ENCODE results near the gene FAM221B.

DNA sequence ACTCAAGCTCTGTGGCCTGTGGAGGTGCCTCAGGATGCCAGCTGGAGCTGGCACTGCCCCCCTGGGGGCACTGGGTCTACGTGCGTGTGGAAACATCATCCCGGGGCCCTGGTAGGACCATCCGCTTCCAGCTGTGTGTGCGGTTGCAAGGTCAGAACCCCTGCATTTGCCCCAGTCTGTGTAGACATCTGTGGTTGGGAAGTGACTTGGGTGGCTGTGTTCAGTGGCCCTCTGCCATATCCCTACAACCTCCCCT is 13.0 kb upstream of the FAM221B start:
- TF ChIP-seq, protein P1, sequence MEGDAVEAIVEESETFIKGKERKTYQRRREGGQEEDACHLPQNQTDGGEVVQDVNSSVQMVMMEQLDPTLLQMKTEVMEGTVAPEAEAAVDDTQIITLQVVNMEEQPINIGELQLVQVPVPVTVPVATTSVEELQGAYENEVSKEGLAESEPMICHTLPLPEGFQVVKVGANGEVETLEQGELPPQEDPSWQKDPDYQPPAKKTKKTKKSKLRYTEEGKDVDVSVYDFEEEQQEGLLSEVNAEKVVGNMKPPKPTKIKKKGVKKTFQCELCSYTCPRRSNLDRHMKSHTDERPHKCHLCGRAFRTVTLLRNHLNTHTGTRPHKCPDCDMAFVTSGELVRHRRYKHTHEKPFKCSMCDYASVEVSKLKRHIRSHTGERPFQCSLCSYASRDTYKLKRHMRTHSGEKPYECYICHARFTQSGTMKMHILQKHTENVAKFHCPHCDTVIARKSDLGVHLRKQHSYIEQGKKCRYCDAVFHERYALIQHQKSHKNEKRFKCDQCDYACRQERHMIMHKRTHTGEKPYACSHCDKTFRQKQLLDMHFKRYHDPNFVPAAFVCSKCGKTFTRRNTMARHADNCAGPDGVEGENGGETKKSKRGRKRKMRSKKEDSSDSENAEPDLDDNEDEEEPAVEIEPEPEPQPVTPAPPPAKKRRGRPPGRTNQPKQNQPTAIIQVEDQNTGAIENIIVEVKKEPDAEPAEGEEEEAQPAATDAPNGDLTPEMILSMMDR (IDR thresholded peaks at IDR 0.05; ENCODE audit: borderline replicate concordance, extremely low read depth, low read length, poor library complexity, severe bottlenecking), result no peak
- TF ChIP-seq EZH2 (IDR thresholded peaks at IDR 0.05; ENCODE audit: borderline replicate concordance, low read depth, low read length, severe bottlenecking), result no peak
